HuH-7.5 (cell line): ENCODE results near the gene ELL.

Source experiments
- DNase-seq: peaks from one replicate; pipeline ENCODE4 v3.0.0; 2011; ENCODE audit warnings: low spot score

Gene ELL

DNA sequence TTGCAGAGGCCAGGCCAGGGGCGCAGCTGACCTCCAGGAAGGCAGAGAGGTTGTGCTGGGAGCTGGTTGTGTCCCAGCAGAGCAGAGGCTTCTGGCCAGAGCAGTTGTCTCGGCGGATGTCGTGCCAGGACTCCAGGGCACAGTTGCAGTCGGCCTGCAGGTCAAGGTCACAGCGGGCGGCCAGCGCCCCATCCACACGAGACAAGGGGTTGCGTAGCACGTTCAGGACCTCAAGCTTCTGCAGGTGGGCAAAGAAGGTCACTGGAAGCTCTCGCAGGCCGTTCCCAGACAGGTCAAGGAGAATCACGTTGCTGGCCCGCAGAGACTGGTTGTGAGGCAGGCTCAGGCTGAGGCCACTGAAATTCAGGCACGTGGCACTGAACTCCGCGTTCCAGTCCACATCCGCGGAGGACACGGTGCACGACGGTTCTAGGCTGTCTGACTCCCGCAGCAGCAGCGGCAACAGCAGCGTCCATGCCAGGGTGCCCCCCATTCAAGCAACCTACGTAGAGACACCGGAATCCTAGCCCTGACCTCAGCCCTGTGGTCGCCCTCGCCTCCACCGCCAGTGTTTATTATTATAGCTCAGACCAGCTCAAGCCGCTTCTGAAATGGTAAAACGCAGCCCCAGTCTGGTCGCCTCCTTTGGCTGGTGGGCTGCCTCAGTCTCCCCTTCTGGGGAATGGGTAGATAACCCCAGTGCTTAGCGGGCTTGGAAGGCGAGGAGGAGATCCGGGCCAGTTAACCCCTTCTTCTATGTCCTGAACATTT lies 125.2 kb downstream of the ELL start:
- no peak for DNase-seq

DNA sequence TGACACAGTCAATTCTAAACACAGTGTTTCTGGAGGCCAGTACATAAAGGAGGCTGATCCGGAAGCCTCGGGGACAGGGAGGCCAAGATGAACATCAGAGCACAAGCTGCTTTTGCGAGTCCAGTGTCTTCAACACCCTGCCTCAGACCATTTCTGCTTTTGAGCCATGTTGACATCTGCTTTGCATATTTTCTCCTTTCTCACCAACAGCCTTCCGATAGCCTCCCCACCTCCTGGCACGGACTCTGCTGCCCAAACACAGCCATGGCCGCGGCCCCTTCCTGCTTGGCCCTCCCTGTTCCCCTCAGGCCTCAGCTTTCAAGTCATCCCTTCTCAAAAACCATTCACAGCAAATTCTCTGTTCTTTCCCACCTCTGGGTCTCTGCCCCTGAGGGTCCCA lies 128.0 kb downstream of the ELL start:
- no peak for DNase-seq

DNA sequence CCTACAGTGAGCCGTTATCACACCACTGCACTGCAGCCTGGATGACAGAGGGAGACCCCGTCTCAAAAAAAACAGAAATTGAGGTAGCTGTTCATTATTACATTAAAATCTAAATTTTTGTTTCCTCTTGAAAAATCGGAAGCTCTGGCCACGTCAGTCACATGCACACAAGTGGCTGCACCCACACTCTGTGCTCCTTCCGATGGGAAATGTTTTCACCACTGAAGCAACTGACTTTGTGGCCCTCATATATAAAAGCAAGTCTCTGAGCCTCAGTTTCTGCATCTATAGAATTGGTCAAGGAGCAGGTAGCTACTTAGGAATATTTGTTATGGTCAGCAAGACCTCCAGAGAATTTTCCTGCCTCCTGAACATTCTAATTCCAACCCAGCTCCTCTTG lies 128.9 kb downstream of the ELL start:
- DNase-seq, result no peak
